ENCODE results near the gene KCNMB4.

KCNMB4 gene

GRCh38 chr12:70393787-70394499, 27.9 kb downstream of the KCNMB4 start:
- no peak overlapping the region for H3K4me3 ChIP-seq (replicated peaks; ENCODE audit: low read depth, low read length)
- peak; percentile 61 for DNase-seq (ENCODE audit: low read depth)
- TF ChIP-seq CTCF (IDR thresholded peaks at IDR 0.05; ENCODE audit: low read length, missing control alignments), result no peak

GRCh38 chr12:70398002-70398401, 31.9 kb downstream of the KCNMB4 start:
- H3K4me3 ChIP-seq (replicated peaks; ENCODE audit: low read depth, low read length), result no peak overlapping the region
- no peak for DNase-seq (ENCODE audit: low read depth)
- TF ChIP-seq CTCF (IDR thresholded peaks at IDR 0.05; ENCODE audit: low read length, missing control alignments), result no peak

DNA sequence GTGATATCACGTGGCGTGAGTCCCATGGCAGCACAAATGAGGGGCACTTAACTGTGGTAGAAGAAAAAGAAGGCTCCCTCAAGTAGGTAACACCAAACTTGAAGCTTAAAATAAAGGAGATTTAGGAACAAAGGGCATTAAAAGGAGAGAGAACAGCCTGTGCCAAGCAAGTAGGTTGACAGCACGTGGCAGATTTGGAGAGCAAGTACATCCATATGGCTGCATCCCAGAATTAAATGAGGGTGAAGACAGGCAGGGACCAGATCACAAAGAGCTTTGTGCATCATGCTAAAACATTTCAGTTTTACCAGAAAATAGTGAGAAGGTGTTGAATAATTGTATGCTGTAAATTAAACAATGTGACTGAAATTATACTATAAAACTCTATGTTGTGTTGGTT, 32.8 kb downstream of the KCNMB4 start:
- TF ChIP-seq CTCF (IDR thresholded peaks at IDR 0.05; ENCODE audit: low read length, missing control alignments), result no peak
- no peak overlapping the region for H3K4me3 ChIP-seq (replicated peaks; ENCODE audit: low read depth, low read length)
- DNase-seq (ENCODE audit: low read depth), result no peak

DNA sequence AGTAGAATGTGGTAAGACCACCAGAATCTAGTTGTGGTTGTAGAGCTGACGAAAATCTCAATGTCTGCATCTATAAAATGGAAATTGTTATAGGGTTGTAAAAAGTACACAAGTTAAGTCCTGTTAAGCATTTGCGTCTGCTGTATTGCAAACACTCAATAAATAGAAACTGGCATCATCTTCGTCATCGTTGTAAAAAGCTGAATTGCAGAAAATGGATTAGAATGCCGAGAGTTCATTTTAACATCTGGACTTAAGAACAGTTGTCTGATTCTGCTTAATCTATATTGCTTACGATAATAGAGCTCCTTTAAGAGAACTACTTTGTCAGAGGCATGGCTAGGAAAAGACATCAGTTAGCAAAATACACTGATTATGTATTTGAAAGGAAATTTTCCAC, 33.2 kb downstream of the KCNMB4 start:
- no peak for TF ChIP-seq CTCF (IDR thresholded peaks at IDR 0.05; ENCODE audit: low read length, missing control alignments)
- H3K4me3 ChIP-seq (replicated peaks; ENCODE audit: low read depth, low read length), result no peak overlapping the region
- no peak for DNase-seq (ENCODE audit: low read depth)

- DNase-seq (ENCODE audit: low read depth), result no peak
- H3K4me3 ChIP-seq (replicated peaks; ENCODE audit: low read depth, low read length), result no peak overlapping the region
- no peak for TF ChIP-seq CTCF (IDR thresholded peaks at IDR 0.05; ENCODE audit: low read length, missing control alignments)
Observed at GRCh38 chr12:70400124-70400523, 34.0 kb downstream of the KCNMB4 start.

- DNase-seq (ENCODE audit: low read depth), result peak; percentile 33
- H3K4me3 ChIP-seq (replicated peaks; ENCODE audit: low read depth, low read length), result no peak overlapping the region
- TF ChIP-seq CTCF (IDR thresholded peaks at IDR 0.05; ENCODE audit: low read length, missing control alignments), result peak; percentile 14
Observed at GRCh38 chr12:70402597-70402996, 36.5 kb downstream of the KCNMB4 start.

DNA sequence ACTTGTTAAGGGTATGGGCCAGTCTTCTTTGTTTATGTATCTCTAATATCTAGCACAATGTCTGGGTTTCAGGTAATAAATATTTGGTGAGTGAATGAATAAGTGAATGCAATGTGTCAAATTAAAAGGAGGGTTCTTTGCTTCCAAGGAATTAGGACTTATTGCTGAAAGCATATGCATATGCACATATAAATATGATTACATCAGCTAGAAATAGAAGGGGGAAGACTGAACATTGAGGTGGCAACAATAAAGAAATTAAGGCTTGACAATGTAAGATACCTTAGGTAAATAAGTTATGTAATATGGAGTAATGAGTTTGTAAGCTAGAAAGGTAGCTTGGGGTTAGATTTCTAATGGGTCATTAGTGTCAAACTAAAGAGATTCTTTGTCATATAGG, 37.7 kb downstream of the KCNMB4 start:
- no peak overlapping the region for H3K4me3 ChIP-seq (replicated peaks; ENCODE audit: low read depth, low read length)
- no peak for TF ChIP-seq CTCF (IDR thresholded peaks at IDR 0.05; ENCODE audit: low read length, missing control alignments)
- DNase-seq (ENCODE audit: low read depth), result no peak

Data from fibroblast of pulmonary artery (primary cell).